Nucleus accumbens (tissue), 56 donors: ENCODE results near the gene PIK3C2B.

Experiments used
- DNase-seq, 56 donors: peaks; one replicate each; lab custom pipeline; 2025; lab: John Stamatoyannopoulos, UW

Gene PIK3C2B

DNA sequence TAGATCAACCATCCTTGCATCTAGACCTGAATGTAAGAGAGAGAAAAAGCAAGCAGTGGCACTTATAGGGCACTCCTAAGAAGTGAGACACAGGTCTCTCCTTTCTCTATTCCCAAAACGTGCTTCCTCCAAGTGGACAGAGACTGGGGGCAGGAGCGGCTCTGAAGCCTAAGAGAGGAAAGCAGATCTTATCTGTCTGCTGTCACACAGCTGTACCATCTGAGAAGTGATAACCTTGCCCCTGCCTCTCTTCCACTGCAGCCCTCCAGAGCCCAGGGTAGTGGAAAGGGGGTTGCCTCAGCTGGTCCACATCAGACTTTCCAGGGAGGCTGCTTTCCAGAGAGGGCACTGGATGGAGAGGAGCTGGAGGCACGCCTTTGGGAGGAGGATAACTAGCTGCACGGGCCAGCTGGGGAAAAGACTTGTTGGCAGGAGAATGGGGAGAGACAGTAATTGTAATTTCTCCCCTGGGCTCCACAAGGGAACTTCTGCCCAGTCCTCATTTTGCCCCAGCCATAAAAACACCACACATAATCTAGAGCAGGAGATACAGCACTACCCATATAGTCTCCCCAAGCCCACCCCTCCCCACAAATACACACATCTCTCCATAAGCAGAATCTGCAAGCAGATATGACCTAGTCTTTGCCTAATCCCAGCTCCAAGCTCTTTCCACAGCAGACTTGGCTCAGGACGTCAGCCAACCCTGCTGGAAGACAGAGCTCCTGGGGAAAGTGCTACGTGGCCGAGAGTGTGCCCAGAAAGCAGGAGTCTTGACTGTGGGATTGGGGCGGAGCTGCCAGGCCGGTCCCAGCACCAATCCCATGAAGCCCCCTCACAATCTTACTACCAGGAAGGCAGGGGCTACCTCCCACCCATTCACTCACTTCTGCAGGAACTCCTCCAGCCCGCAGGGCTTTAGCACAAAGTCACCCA lies 31.2 kb downstream of the PIK3C2B start:
- DNase-seq = no peak

DNA sequence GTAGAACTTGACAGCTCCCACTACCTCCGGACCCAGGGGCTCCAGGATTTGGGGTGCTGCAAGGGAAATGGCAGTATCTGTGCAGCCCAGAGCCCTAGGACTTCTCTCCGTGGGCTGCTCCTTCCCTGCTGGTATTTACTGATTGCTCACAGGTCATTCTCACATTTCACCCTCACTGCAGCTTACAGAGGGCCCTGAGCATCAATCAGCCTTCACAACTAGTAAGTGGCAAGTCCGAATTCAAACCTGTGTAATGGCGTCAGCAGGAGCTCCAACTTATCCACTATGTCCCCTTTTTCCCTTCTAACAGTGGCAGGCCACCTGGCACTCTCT lies 32.4 kb downstream of the PIK3C2B start:
- no peak for DNase-seq

- DNase-seq = no peak
Observed at GRCh38 chr1:204461331-204462228, 33.0 kb downstream of the PIK3C2B start.

DNA sequence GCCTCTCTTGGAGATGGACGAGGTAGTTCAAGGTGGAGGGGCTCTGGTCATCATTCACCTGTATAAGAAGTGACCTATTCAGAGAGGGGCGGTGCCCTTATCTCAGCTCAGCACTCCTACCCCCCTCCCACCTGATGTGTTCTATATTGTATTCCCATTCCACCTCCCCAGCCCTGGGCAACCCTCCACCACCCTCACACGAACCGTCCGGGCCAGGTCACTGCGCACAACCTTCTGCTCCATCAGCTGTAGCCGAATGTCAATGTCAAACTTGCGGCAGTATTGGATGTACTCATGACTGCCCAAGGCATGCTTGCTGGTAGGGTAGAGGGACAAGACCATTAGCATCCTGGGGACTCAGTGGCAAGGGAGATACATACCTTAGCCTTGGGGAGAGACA lies 34.3 kb downstream of the PIK3C2B start:
- DNase-seq = no peak

GRCh38 chr1:204459706-204460105 lies 34.9 kb downstream of the PIK3C2B start:
- no peak for DNase-seq

GRCh38 chr1:204457666-204458065 lies 36.9 kb downstream of the PIK3C2B start:
- no peak for DNase-seq

DNA sequence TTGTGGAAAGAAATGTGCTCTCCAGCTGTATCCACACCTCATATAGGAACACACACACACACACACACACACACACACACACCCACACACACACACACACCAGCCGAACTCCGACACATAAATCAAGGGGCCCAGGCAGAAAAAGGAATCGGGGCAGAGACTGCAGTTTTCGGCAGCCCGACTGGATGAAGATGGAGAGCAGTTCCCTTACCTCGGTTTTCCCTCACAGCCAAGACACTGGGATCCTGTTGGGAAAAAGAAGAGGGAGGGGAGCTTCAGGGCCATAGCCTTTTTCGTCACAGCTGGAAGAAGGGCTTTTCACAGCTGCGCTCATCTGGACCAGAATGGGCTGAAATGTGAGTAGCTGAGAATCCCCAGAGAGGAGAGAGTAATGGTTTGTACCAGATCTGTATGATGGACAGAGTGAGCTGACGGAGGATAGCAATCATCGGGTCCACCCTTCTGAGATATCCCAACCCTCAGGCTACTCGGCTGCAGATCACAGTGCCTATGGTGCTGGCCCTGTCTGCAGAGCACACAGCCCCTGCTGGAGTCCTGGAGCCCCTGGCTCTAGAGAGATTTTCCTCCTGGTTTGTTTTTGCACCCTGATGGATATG lies 37.7 kb downstream of the PIK3C2B start:
- DNase-seq = no peak

- no peak for DNase-seq
Observed at GRCh38 chr1:204455831-204456145, 38.8 kb downstream of the PIK3C2B start.

DNA sequence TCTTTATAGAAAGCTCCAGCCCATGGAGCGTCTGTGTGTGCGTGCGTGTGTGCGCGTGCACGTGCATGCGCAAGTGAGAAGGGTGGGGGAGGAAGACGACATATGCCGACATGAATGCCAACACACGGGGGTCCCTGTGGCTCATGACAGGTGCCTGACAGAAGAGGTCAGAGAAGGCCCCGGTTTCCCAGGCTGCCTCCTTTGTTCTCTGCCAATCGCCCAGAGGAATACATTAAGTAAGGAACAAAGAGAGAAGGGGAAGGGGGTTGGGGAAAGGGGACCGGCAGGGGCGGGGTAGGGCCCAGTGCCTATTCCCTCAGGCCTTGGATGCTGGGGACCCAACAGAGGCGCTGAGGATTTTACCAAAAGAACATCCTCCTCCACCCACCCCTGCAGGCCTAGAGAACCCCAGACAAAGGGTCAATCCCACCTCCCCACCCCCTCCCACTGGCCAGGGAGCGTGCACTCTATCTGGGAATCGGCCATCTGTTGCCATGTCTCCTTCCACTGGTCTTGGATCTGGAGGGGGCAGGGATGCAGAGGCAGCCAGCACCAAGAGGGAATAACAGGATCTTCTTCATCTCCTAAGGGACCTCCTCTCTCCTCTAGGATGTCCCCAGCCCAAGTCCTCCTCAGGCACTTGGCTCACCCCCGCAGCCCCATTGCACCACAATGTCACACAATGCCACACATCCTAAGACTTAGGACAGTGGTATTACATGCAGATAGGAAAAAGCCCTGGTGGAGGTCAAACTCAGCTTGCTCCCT lies 39.4 kb downstream of the PIK3C2B start:
- DNase-seq = peak in 5 of 56 donors; percentile 19 to 39 (median 32)

DNA sequence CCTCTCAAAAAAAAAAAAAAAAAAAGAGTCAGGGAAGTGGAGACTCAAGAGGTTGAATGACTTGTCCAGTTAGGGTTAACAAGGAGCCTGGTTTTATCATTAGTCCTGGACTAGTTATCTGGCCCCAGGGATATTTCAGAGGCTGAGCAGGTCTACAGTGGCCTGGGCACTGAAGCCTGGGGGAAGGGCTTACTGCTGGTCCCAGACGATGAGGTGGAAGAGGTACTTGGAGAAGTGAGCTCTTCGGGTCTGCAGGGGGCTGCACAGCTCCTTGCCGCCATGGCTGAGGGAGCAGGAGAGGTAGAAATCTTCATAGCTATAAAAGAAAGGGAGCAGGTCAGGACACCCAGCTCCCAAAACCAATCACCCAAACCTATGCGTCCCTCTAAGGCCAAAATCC lies 40.1 kb downstream of the PIK3C2B start:
- no peak for DNase-seq

DNA sequence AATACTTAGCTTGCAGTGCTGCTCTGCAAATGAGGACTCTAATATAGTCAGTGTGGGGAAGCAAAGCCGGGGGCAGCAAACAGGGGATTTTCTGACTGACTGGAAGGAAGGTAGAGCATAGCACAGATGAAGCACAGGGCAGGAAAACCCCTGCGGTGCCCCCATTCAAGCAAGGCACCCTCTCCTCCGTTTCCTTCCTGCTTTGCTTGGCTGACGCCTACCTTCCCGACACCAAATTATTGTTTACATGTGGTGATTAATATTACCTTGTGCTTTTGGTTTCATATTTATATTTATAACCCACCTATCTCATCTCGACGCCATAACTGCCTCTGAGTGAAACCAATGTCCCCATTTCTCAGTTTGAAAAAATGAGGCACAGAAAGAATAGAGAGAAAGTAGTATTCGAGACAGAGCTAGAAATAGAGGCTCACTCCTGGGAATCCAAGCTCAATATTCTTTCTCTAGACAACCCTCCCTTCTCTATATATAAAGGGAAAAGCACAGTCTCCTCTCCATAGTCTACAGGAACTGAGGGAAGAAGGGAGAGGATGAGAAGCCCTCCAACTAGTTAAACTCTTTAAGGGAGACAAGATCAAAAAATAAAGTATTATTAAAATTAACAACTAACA lies 41.3 kb downstream of the PIK3C2B start:
- DNase-seq = no peak

DNA sequence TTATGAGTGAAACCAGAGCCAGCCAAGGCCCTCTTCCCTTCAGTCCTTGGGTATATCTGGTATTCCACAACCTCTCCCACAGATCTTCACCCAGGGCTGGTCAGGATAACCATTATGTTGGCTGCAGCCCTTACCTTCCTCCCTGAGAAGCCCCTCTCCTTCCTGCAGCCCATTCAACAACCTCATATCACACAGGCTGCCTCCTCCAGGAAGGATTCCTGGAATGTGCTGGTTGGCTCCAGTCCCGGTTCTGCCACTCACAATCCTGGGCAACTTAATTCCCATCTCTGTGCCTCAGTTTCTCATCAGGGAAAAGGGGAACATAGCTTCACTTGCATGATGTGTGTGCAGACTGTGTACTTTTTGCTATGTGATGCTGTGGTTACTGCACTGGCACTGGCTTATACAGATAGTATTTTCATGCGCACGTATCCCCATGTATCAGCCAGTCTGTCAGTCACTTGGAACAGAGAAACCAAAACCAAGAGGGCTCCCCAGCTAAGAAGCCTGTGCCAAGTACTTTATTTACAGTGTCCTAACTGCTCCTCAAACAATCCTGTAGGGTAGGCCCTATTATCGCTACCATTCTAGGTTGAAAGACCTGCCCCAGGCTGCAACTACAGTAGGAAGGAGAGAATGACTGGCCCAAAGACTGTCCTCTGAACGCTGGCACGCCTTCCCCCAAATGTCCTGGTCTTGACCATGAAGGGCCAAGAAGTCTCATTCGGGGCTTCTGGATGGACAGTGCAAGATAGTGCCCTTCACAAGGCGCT lies 43.1 kb downstream of the PIK3C2B start:
- DNase-seq = no peak

- no peak for DNase-seq
Observed at GRCh38 chr1:204450461-204451257, 43.9 kb downstream of the PIK3C2B start.

- DNase-seq = no peak
Observed at GRCh38 chr1:204449678-204450280, 44.8 kb downstream of the PIK3C2B start.

DNA sequence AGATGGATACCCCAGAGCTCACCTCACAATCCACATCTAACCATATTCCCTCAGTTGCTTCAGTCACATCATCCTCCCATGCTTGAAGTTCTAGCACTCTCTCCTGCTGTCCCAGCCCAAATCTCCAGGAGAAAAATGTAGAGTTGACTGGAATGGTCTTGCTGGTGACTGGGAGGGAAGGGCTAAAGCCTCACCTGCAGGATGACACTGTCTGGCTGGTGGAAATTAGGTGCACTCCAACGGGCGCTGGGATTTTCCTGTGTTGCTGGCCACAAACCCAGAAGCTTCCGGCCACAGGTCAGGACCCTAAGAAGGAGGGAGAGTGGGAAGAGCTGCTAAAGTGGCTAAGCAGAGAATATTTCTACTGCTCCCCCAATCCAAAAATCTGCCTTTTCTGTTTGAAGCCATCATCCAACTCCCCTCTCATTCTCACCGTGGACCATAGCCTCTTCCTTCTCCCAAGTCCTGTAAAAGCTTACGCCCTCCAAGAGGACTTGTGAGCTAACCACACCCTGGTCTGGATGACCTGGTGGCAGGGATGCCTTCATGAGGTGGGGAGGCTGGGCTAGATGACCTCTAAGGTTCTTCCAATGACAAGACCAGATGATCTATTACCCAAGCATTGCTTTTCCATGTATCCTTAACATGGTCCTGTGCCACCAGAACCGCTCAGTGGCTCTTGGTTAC lies 45.5 kb downstream of the PIK3C2B start:
- no peak for DNase-seq

DNA sequence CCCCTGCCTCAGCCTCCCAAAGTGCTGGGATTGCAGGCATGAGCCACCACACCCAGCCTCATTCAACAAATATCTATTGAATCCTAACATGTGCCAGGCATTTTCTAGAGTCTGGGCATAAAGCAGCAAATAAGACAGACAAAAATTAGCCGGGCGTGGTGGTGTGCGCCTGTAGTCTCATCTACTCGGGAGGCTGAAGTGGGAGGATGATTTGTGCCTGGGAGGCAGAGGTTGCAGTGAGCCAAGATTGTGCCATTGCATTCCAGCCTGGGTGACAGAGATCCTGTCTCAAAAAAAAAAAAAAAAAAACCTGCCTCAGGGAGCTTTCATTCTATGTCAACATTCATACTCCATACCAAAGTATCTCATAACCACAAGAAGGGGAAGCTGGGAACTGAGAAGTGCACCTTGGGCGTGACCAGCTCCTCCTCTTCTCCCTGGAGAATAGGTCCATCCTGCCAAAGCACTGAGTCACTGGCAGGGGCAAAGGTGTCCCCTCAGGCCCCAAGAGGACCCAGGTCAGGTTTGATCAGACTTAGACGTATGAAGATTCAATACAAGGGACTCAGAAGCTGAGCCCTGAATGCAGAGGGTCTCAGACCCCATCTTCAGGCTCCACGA lies 46.2 kb downstream of the PIK3C2B start:
- no peak for DNase-seq

GRCh38 chr1:204447736-204448135 lies 46.9 kb downstream of the PIK3C2B start:
- no peak for DNase-seq
